Measurements from ENCODE around the gene HEATR5B.
A peak's percentile ranks its signal among the peaks of the same experiment; 100 is the strongest.

Gene HEATR5B

GRCh38 chr2:36966370-36967235 is 117.6 kb downstream of the HEATR5B start, which contains the start of gene STRN:
STRN (minus strand) TSS chr2:36966536; CDS start chr2:36966463, 73 bp downstream.
- TF ChIP-seq HDGF (IDR thresholded peaks at IDR 0.05; ENCODE audit: borderline replicate concordance) (no peak), L3MBTL2 (conservative IDR thresholded peaks at IDR 0.05) (peak; percentile 92), LEF1 (IDR thresholded peaks at IDR 0.05; ENCODE audit: borderline replicate concordance) (peak; percentile 63; the same call in 1 of the 2 replicates), SUZ12 (IDR thresholded peaks at IDR 0.05) (no peak)
- DNase-seq (ENCODE audit: extremely low spot score), result peak; percentile 96
- POLR2A ChIA-PET, result interaction anchor here (0.8 to 1.8 kb wide), 4 partner anchors 15 to 113 kb away, joined by 3 to 6 read pairs (median 3); no protein-coding TSS in a partner anchor
- CTCF ChIA-PET, result interaction anchor here (0.6 kb wide), 1 partner anchor 9 kb away, joined by 3 read pairs; no protein-coding TSS in a partner anchor

GRCh38 chr2:36965751-36966369 is 118.3 kb downstream of the HEATR5B start:
- ChIA-PET POLR2A (interaction anchor here (1.0 to 1.8 kb wide), 3 partner anchors 15 to 21 kb away, joined by 3 to 6 read pairs (median 3); no protein-coding TSS in a partner anchor), CTCF (no interaction called here)
- peak; percentile 57 for DNase-seq (ENCODE audit: extremely low spot score)
- TF ChIP-seq BHLHE40 (IDR thresholded peaks at IDR 0.05; ENCODE audit: borderline replicate concordance), result no peak
- no peak for TF ChIP-seq TARDBP (IDR thresholded peaks at IDR 0.05)
- TF ChIP-seq SUZ12 (IDR thresholded peaks at IDR 0.05), result no peak
- no peak for TF ChIP-seq FOXM1 (IDR thresholded peaks at IDR 0.05; ENCODE audit: borderline replicate concordance)
- no peak for TF ChIP-seq CTBP1 (IDR thresholded peaks at IDR 0.05; ENCODE audit: borderline replicate concordance)
- no peak for TF ChIP-seq FOXA1 (IDR thresholded peaks at IDR 0.05)
- TF ChIP-seq FOXK2 (IDR thresholded peaks at IDR 0.05), result no peak
- TF ChIP-seq LEF1 (IDR thresholded peaks at IDR 0.05; ENCODE audit: borderline replicate concordance), result no peak

- ChIA-PET CTCF (no interaction called here), POLR2A (no interaction called here)
- DNase-seq (ENCODE audit: extremely low spot score), result no peak
- TF ChIP-seq NFRKB (IDR thresholded peaks at IDR 0.05) (no peak), LEF1 (IDR thresholded peaks at IDR 0.05; ENCODE audit: borderline replicate concordance) (no peak), BHLHE40 (IDR thresholded peaks at IDR 0.05; ENCODE audit: borderline replicate concordance) (no peak), ARNT (IDR thresholded peaks at IDR 0.05) (no peak), FOXM1 (IDR thresholded peaks at IDR 0.05; ENCODE audit: borderline replicate concordance) (no peak)
Measured at GRCh38 chr2:36965206-36965605, 119.0 kb downstream of the HEATR5B start.

GRCh38 chr2:36964496-36965058 is 119.6 kb downstream of the HEATR5B start:
- TF ChIP-seq SP1 (IDR thresholded peaks at IDR 0.05) (no peak), NFRKB (IDR thresholded peaks at IDR 0.05) (no peak), TARDBP (IDR thresholded peaks at IDR 0.05) (no peak), ZNF384 (IDR thresholded peaks at IDR 0.05) (no peak), LEF1 (IDR thresholded peaks at IDR 0.05; ENCODE audit: borderline replicate concordance) (no peak)
- no peak for DNase-seq (ENCODE audit: extremely low spot score)
- POLR2A ChIA-PET, result no interaction called here
- CTCF ChIA-PET, result no interaction called here

DNA sequence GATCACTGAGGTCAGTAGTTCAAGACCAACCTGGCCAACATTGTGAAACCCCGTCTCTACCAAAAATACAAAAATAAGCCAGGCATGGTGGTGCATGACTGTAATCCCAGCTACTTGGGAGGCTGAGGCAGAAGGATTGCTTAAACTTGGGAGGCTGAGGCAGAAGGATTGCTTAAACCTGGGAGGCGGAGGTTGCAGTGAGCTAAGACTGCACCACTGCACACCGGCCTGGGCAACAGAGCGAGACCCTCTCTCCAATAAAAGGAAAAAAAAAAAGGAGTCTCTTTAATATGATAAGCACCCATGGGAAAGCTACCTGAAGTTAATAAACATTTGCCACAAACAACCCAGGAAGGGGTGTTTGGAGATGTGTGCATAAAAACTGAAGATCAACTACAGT is 120.4 kb downstream of the HEATR5B start:
- ChIA-PET CTCF (no interaction called here), POLR2A (no interaction called here)
- TF ChIP-seq ARNT (IDR thresholded peaks at IDR 0.05), result no peak
- no peak for TF ChIP-seq FOXA1 (IDR thresholded peaks at IDR 0.05)
- TF ChIP-seq L3MBTL2 (conservative IDR thresholded peaks at IDR 0.05), result no peak
- TF ChIP-seq ZNF384 (IDR thresholded peaks at IDR 0.05), result no peak
- TF ChIP-seq LEF1 (IDR thresholded peaks at IDR 0.05; ENCODE audit: borderline replicate concordance), result no peak
- TF ChIP-seq HDGF (IDR thresholded peaks at IDR 0.05; ENCODE audit: borderline replicate concordance), result no peak
- no peak for TF ChIP-seq FOXK2 (IDR thresholded peaks at IDR 0.05)
- no peak for TF ChIP-seq BHLHE40 (IDR thresholded peaks at IDR 0.05; ENCODE audit: borderline replicate concordance)
- no peak for TF ChIP-seq SUZ12 (IDR thresholded peaks at IDR 0.05)
- TF ChIP-seq PKNOX1 (IDR thresholded peaks at IDR 0.05), result no peak
- TF ChIP-seq CTBP1 (IDR thresholded peaks at IDR 0.05; ENCODE audit: borderline replicate concordance), result no peak
- no peak for TF ChIP-seq FOXM1 (IDR thresholded peaks at IDR 0.05; ENCODE audit: borderline replicate concordance)
- TF ChIP-seq TARDBP (IDR thresholded peaks at IDR 0.05), result no peak
- no peak for TF ChIP-seq ELF4 (IDR thresholded peaks at IDR 0.05)
- no peak for TF ChIP-seq SP1 (IDR thresholded peaks at IDR 0.05)
- TF ChIP-seq NFRKB (IDR thresholded peaks at IDR 0.05), result no peak
- DNase-seq (ENCODE audit: extremely low spot score), result no peak

- DNase-seq (ENCODE audit: extremely low spot score), result no peak
- no peak for TF ChIP-seq SUZ12 (IDR thresholded peaks at IDR 0.05)
- no peak for TF ChIP-seq ELF4 (IDR thresholded peaks at IDR 0.05)
- no peak for TF ChIP-seq FOXK2 (IDR thresholded peaks at IDR 0.05)
- TF ChIP-seq FOXM1 (IDR thresholded peaks at IDR 0.05; ENCODE audit: borderline replicate concordance), result no peak
- ChIA-PET CTCF (no interaction called here), POLR2A (no interaction called here)
Measured at GRCh38 chr2:36963106-36963505, 121.1 kb downstream of the HEATR5B start.

DNA sequence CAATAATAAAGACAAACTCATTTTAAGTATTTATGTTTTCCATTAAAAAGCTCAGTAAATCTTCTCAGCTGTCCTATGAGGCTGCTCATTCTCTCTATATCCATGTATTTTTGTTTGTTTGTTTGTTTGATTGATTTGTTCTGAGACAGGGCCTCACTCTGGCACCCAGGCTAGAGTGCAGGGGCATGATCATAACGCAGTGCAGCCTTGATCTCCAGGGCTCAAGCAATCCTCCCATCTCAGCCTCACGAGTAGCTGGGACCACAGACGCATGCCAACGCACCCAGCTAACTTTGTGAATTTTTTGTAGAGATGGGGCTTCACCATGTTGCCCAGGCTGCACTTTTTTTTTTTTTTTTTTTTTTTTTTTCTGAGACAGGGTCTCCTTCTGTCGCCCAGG is 123.4 kb downstream of the HEATR5B start:
- TF ChIP-seq BHLHE40 (IDR thresholded peaks at IDR 0.05; ENCODE audit: borderline replicate concordance), result no peak
- TF ChIP-seq HDGF (IDR thresholded peaks at IDR 0.05; ENCODE audit: borderline replicate concordance), result no peak
- TF ChIP-seq FOXK2 (IDR thresholded peaks at IDR 0.05), result no peak
- TF ChIP-seq ZNF384 (IDR thresholded peaks at IDR 0.05), result no peak
- TF ChIP-seq FOXM1 (IDR thresholded peaks at IDR 0.05; ENCODE audit: borderline replicate concordance), result no peak
- TF ChIP-seq PKNOX1 (IDR thresholded peaks at IDR 0.05), result no peak
- no peak for TF ChIP-seq FOXA1 (IDR thresholded peaks at IDR 0.05)
- no peak for TF ChIP-seq CTBP1 (IDR thresholded peaks at IDR 0.05; ENCODE audit: borderline replicate concordance)
- TF ChIP-seq TARDBP (IDR thresholded peaks at IDR 0.05), result no peak
- ChIA-PET POLR2A (no interaction called here), CTCF (no interaction called here)
- no peak for DNase-seq (ENCODE audit: extremely low spot score)
